Upper lobe of right lung (tissue), 1 donor: Measurements from ENCODE around the gene GPS1. TPM values are rescaled to one million over a fixed set of nuclear protein-coding genes. Genes with fewer than 3 reads are reported as not detected.

Source experiments
- ATAC-seq: fragments of 200-7000 bp; cut with Tn5 transposase; one replicate; pipeline ENCODE4 v1.9.1; 2020; ENCODE audit warnings: mild to moderate bottlenecking, moderate library complexity
- DNase-seq: peaks from one replicate; pipeline ENCODE4 v3.0.0-alpha.2; 2020
- H3K27ac ChIP-seq: fragments of 200-600 bp; one replicate; pipeline ENCODE4 v1.8.0; 2022
- H3K27me3 ChIP-seq: fragments of 200-600 bp; one replicate; pipeline ENCODE4 v1.8.0; 2022; ENCODE audit warnings: mild to moderate bottlenecking
- H3K36me3 ChIP-seq: fragments of 200-600 bp; one replicate; pipeline ENCODE4 v1.8.0; 2022
- H3K4me1 ChIP-seq: fragments of 200-600 bp; one replicate; pipeline ENCODE4 v1.8.0; 2022
- H3K4me3 ChIP-seq: fragments of 200-600 bp; one replicate; pipeline ENCODE4 v1.8.0; 2022; ENCODE audit warnings: mild to moderate bottlenecking
- H3K9me3 ChIP-seq: fragments of 200-600 bp; one replicate; pipeline ENCODE4 v1.8.0; 2022
- CTCF ChIP-seq: fragments of 200-600 bp; IDR thresholded peaks from one replicate; pipeline ENCODE4 v1.8.0; 2022; ENCODE audit warnings: antibody characterized with exemption
- intact Hi-C: fragments of 100-400 bp; cut with DNase I; formaldehyde crosslinking; loops from one replicate; pipeline ENCODE4 v1.11.0; 2022
- total RNA-seq: library from RNA; stranded (reverse); fragmentation: NEBNext Ultra II Directional; extraction: Animal tissue kit (Norgen Biotek cat#: 25700); gene quantifications from one replicate; pipeline ENCODE4 v1.2.1, GENCODE V29; 2021
- donor health status: DM: no; HTN: yes; CAD: no; lungs with severe emphysema.

GPS1 gene
- total RNA-seq, 1 donor from 2014 or later, result 78.0 TPM

- H3K4me3 ChIP-seq, result no peak overlapping the region
- intact Hi-C loops, result no loop called here
- peaks cover 79% of the 10 kb centered on the region for H3K36me3 ChIP-seq
- H3K27me3 ChIP-seq, result no peaks in the 10 kb centered on the region
- DNase-seq (no peak), ATAC-seq (no peak)
- peaks cover 8% of the 10 kb centered on the region for H3K4me1 ChIP-seq
- H3K27ac ChIP-seq, result no peak overlapping the region
- TF ChIP-seq CTCF, result no peak
- H3K9me3 ChIP-seq, result no peaks in the 10 kb centered on the region
Measured at GRCh38 chr17:82092995-82093751, 41.5 kb downstream of the GPS1 start.

GRCh38 chr17:82094931-82095776 is 43.5 kb downstream of the GPS1 start:
- intact Hi-C loops, result no loop called here
- H3K27me3 ChIP-seq, result no peaks in the 10 kb centered on the region
- peaks cover 59% of the 10 kb centered on the region for H3K36me3 ChIP-seq
- DNase-seq (no peak), ATAC-seq (no peak)
- peak overlapping the region; percentile 92 for H3K27ac ChIP-seq
- H3K4me1 ChIP-seq, result peaks cover 20% of the 10 kb centered on the region
- H3K9me3 ChIP-seq, result no peaks in the 10 kb centered on the region
- no peak for TF ChIP-seq CTCF
- H3K4me3 ChIP-seq, result peak overlapping the region; percentile 78

- Histone ChIP-seq H3K27ac (peak overlapping the region; percentile 92), H3K4me1 (peaks cover 20% of the 10 kb centered on the region), H3K27me3 (no peaks in the 10 kb centered on the region), H3K36me3 (peaks cover 50% of the 10 kb centered on the region), H3K9me3 (no peaks in the 10 kb centered on the region), H3K4me3 (peak overlapping the region; percentile 78)
- DNase-seq (no peak), ATAC-seq (no peak)
- no peak for TF ChIP-seq CTCF
- intact Hi-C loops, result no loop called here
Measured at GRCh38 chr17:82095777-82096708, 44.3 kb downstream of the GPS1 start.

GRCh38 chr17:82096709-82097183 is 45.0 kb downstream of the GPS1 start:
- ATAC-seq, result no peak
- Histone ChIP-seq H3K27me3 (no peaks in the 10 kb centered on the region), H3K27ac (peak overlapping the region; percentile 92), H3K4me3 (peak overlapping the region; percentile 78), H3K9me3 (no peaks in the 10 kb centered on the region), H3K4me1 (peaks cover 20% of the 10 kb centered on the region), H3K36me3 (peaks cover 43% of the 10 kb centered on the region)
- no peak for DNase-seq
- intact Hi-C loops, result no loop called here
- no peak for TF ChIP-seq CTCF
